HG02885 (cell line): Measurements from ENCODE around the gene BMPR1B.

Source experiments
- ATAC-seq: cut with Tn5 transposase; IDR thresholded peaks from one replicate; pipeline ENCODE4 v1.9.1; 2021; ENCODE audit warnings: mild to moderate bottlenecking; ENCODE audit not compliant: unreplicated experiment, poor library complexity

The BMPR1B gene

GRCh38 chr4:95204267-95204844, 446.6 kb downstream of the BMPR1B start:
- no peak for ATAC-seq

- no peak for ATAC-seq
Observed at GRCh38 chr4:95204873-95205272, 447.1 kb downstream of the BMPR1B start.
